Mesenchymal stem cell (in vitro differentiated cells and primary cell): ENCODE results near the gene MANEA.

Experiments used
- DNase-seq: peaks from one replicate; pipeline ENCODE4 v3.0.0-alpha.2; 2013
- H2AFZ ChIP-seq: one replicate; pipeline ENCODE4 v1.6.1; 2013; ENCODE audit warnings: low read depth, mild to moderate bottlenecking, control low read depth, inconsistent platforms, low read length, moderate library complexity
- H2AK5ac ChIP-seq: 2 replicates; pipeline ENCODE4 v1.6.1; 2013; ENCODE audit warnings: low read length, moderate library complexity, mild to moderate bottlenecking, inconsistent platforms; ENCODE audit not compliant: severe bottlenecking
- H2BK120ac ChIP-seq: one replicate; pipeline ENCODE4 v1.6.1; 2013; ENCODE audit warnings: low read depth, mild to moderate bottlenecking, inconsistent platforms, low read length, moderate library complexity
- H2BK12ac ChIP-seq, 2 experiments: one replicate each; pipeline ENCODE4 v1.6.1; 2013; ENCODE audit warnings: inconsistent platforms in 2 of 2, low read length in 2 of 2, mild to moderate bottlenecking in 2 of 2, moderate library complexity in 2 of 2, control low read depth in 1 of 2
- H2BK15ac ChIP-seq: one replicate; pipeline ENCODE4 v1.6.1; 2013; ENCODE audit warnings: mild to moderate bottlenecking, low read depth, inconsistent platforms; ENCODE audit not compliant: poor library complexity, severe bottlenecking
- H2BK5ac ChIP-seq: 2 replicates; pipeline ENCODE4 v1.6.1; 2013; ENCODE audit warnings: low read depth, mild to moderate bottlenecking, low read length, control low read depth, inconsistent platforms; ENCODE audit not compliant: poor library complexity, severe bottlenecking
- H3K14ac ChIP-seq, 2 experiments: one replicate each; pipeline ENCODE4 v1.6.1; 2013; ENCODE audit warnings: inconsistent platforms in 2 of 2, low read length in 2 of 2, control low read depth in 1 of 2, mild to moderate bottlenecking in 1 of 2, moderate library complexity in 1 of 2
- H3K18ac ChIP-seq, 2 experiments: one replicate each; pipeline ENCODE4 v1.6.1; 2013; ENCODE audit warnings: inconsistent platforms in 2 of 2, low read length in 2 of 2, control low read depth in 1 of 2, low read depth in 1 of 2, mild to moderate bottlenecking in 1 of 2
- H3K23ac ChIP-seq, 2 experiments: one replicate each; pipeline ENCODE4 v1.6.1; 2013; ENCODE audit warnings: inconsistent platforms in 2 of 2, low read length in 2 of 2, mild to moderate bottlenecking in 2 of 2, moderate library complexity in 2 of 2, control low read depth in 1 of 2
- H3K27ac ChIP-seq: 2 replicates; pipeline ENCODE4 v1.5.1; 2013; ENCODE audit warnings: mild to moderate bottlenecking, moderate library complexity, low read length, control low read depth, inconsistent platforms; ENCODE audit not compliant: poor library complexity, severe bottlenecking
- H3K27me3 ChIP-seq, 2 experiments: 2 replicates each; pipeline versions ENCODE4 v1.6.1 to v1.7.0; 2013; ENCODE audit warnings: low read length in 2 of 2, mild to moderate bottlenecking in 2 of 2, moderate library complexity in 2 of 2, control low read depth in 1 of 2, inconsistent platforms in 1 of 2; ENCODE audit not compliant: control insufficient read depth in 1 of 2, insufficient read depth in 1 of 2
- H3K36me3 ChIP-seq, 2 experiments: 2 replicates each; pipeline versions ENCODE4 v1.6.1 to v1.7.0; 2013; ENCODE audit warnings: low read length in 2 of 2, control low read depth in 1 of 2, inconsistent platforms in 1 of 2, low read depth in 1 of 2, mild to moderate bottlenecking in 1 of 2; ENCODE audit not compliant: insufficient read depth in 2 of 2, control insufficient read depth in 1 of 2
- H3K4ac ChIP-seq, 2 experiments: one replicate each; pipeline ENCODE4 v1.6.1; 2013; ENCODE audit warnings: inconsistent platforms in 2 of 2, low read length in 2 of 2, mild to moderate bottlenecking in 2 of 2, moderate library complexity in 2 of 2, control low read depth in 1 of 2, low read depth in 1 of 2
- H3K4me1 ChIP-seq: 2 replicates; pipeline ENCODE4 v1.6.1; 2013; ENCODE audit warnings: low read depth, low read length, control low read depth; ENCODE audit not compliant: control insufficient read depth, insufficient read depth
- H3K4me2 ChIP-seq: 2 replicates; pipeline ENCODE4 v1.6.1; 2013; ENCODE audit warnings: low read length, mild to moderate bottlenecking, inconsistent platforms; ENCODE audit not compliant: poor library complexity, severe bottlenecking
- H3K4me3 ChIP-seq, 2 experiments: 2 replicates each; pipeline versions ENCODE4 v1.5.1 to v1.7.0; 2013; ENCODE audit warnings: low read length in 2 of 2, mild to moderate bottlenecking in 2 of 2, control low read depth in 1 of 2, low read depth in 1 of 2; ENCODE audit not compliant: insufficient read depth in 1 of 2
- H3K79me1 ChIP-seq: replicated peaks from 2 replicates; pipeline ENCODE4 v1.6.1; 2013; ENCODE audit warnings: mild to moderate bottlenecking, control low read depth, low read length, inconsistent platforms; ENCODE audit not compliant: poor library complexity, severe bottlenecking
- H3K9ac ChIP-seq: 2 replicates; pipeline ENCODE4 v1.7.0; 2013; ENCODE audit warnings: mild to moderate bottlenecking, low read length, moderate library complexity
- H3K9me3 ChIP-seq: 2 replicates; pipeline ENCODE4 v1.7.0; 2013; ENCODE audit warnings: mild to moderate bottlenecking, low read length; ENCODE audit not compliant: control insufficient read depth
- H4K8ac ChIP-seq: one replicate; pipeline ENCODE4 v1.6.1; 2013; ENCODE audit warnings: inconsistent platforms, mild to moderate bottlenecking, low read length, moderate library complexity
- H4K91ac ChIP-seq: one replicate; pipeline ENCODE4 v1.6.1; 2013; ENCODE audit warnings: mild to moderate bottlenecking, low read length, inconsistent platforms
- WGBS: methylation state at CpG from one replicate; pipeline ENCODE4 v1.1.7; 2013; ENCODE audit warnings: mixed read lengths; 5-methylcytosine and 5-hydroxymethylcytosine counted together

Gene MANEA

DNA sequence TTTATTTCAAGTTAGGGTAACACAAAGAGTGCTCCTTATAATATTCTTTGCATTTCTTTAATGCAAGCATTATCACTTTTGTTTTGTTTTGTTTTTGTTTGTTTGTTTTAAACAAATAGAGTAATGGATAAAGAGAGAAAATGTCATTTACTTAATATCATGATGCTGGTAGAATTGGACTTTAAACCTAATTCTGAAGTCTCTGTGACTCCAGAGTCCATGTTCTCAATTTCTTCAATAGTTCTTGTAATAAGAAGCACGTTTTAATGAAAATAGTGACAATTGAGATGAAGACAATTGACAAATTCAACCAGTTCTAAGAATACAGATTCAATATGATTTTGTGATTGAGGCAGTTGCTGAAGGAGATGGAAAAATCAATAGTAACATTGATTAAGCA, 30.3 kb upstream of the MANEA start:
- H2BK5ac ChIP-seq, result no peak overlapping the region
- no peak for DNase-seq
- H2BK15ac ChIP-seq, result no peak overlapping the region

GRCh38 chr6:95548188-95548786, 29.0 kb upstream of the MANEA start:
- H3K79me1 ChIP-seq, result no peaks in the 10 kb centered on the region
- no peak overlapping the region for H3K4me2 ChIP-seq
- 90% methylated on average over 3 of the region's 3 CpGs for WGBS
- H3K4ac ChIP-seq, result no peak overlapping the region
- no peak overlapping the region for H3K18ac ChIP-seq
- H3K4me3 ChIP-seq, result no peak overlapping the region
- no peak overlapping the region for H4K91ac ChIP-seq
- no peak overlapping the region for H3K14ac ChIP-seq
- no peak overlapping the region for H3K23ac ChIP-seq
- H3K9me3 ChIP-seq, result no peaks in the 10 kb centered on the region
- no peak overlapping the region for H2BK120ac ChIP-seq
- no peak overlapping the region for H2BK12ac ChIP-seq
- no peak overlapping the region for H4K8ac ChIP-seq
- peaks cover 0 to 4% of the 10 kb centered on the region in 2 experiments for H3K27me3 ChIP-seq
- H3K4me1 ChIP-seq, result no peaks in the 10 kb centered on the region
- H3K36me3 ChIP-seq, result no peaks in the 10 kb centered on the region
- DNase-seq, result no peak
- H2AFZ ChIP-seq, result no peak overlapping the region
- H3K9ac ChIP-seq, result no peak overlapping the region
- H2BK5ac ChIP-seq, result no peak overlapping the region
- no peak overlapping the region for H3K27ac ChIP-seq
- no peak overlapping the region for H2AK5ac ChIP-seq
- no peak overlapping the region for H2BK15ac ChIP-seq

More for the DNA sequence above, 30.3 kb upstream of the MANEA start:
- H3K4me3 ChIP-seq, result no peak overlapping the region
- H3K9ac ChIP-seq, result no peak overlapping the region
- H4K8ac ChIP-seq, result no peak overlapping the region
- no peak overlapping the region for H2BK12ac ChIP-seq
- H2AFZ ChIP-seq, result no peak overlapping the region
- H3K23ac ChIP-seq, result no peak overlapping the region
- WGBS, result no CpG with 5 or more reads among the region's 1 CpG
- H2BK120ac ChIP-seq, result no peak overlapping the region
- no peaks in the 10 kb centered on the region for H3K4me1 ChIP-seq
- H3K4me2 ChIP-seq, result no peak overlapping the region
- H3K9me3 ChIP-seq, result no peaks in the 10 kb centered on the region
- no peak overlapping the region for H3K14ac ChIP-seq
- H3K36me3 ChIP-seq, result no peaks in the 10 kb centered on the region
- H4K91ac ChIP-seq, result no peak overlapping the region
- H3K79me1 ChIP-seq, result no peaks in the 10 kb centered on the region
- no peak overlapping the region for H2AK5ac ChIP-seq
- peaks cover 0 to 4% of the 10 kb centered on the region in 2 experiments for H3K27me3 ChIP-seq
- H3K4ac ChIP-seq, result no peak overlapping the region
- H3K18ac ChIP-seq, result no peak overlapping the region
- no peak overlapping the region for H3K27ac ChIP-seq

- H3K23ac ChIP-seq, result no peak overlapping the region
- no peak overlapping the region for H3K4ac ChIP-seq
- DNase-seq, result no peak
- no peaks in the 10 kb centered on the region for H3K27me3 ChIP-seq
- no peak overlapping the region for H3K27ac ChIP-seq
- H3K14ac ChIP-seq, result no peak overlapping the region
- H3K36me3 ChIP-seq, result no peaks in the 10 kb centered on the region
- no peak overlapping the region for H2BK5ac ChIP-seq
- H4K91ac ChIP-seq, result no peak overlapping the region
- H2BK15ac ChIP-seq, result no peak overlapping the region
- H2BK12ac ChIP-seq, result no peak overlapping the region
- H2BK120ac ChIP-seq, result no peak overlapping the region
- no peaks in the 10 kb centered on the region for H3K9me3 ChIP-seq
- H3K4me2 ChIP-seq, result no peak overlapping the region
- H3K79me1 ChIP-seq, result no peaks in the 10 kb centered on the region
- 91% methylated on average over 5 of the region's 5 CpGs for WGBS
- no peak overlapping the region for H2AFZ ChIP-seq
- H2AK5ac ChIP-seq, result no peak overlapping the region
- no peak overlapping the region for H3K4me3 ChIP-seq
- no peak overlapping the region for H3K18ac ChIP-seq
- no peaks in the 10 kb centered on the region for H3K4me1 ChIP-seq
- H4K8ac ChIP-seq, result no peak overlapping the region
- no peak overlapping the region for H3K9ac ChIP-seq
Measured at GRCh38 chr6:95551678-95552324, 25.5 kb upstream of the MANEA start.

DNA sequence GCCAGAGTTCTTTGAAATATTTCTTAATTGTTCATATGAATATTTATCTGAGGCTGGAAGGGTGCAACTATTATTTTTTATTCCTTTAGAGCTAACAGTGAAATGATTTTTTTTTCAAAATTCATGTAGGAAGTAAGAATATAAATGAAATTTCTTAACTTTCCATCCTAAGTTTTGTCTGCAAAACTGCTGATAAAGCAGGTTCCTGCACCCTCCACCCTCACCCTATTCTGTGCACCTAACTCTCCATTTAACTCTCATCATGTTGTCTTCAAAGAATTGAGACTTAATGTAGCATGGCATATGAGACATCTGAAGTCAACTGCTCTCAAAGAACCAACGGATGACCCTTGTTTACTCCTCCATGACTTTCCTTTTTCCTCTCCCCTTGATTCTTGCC, 23.5 kb upstream of the MANEA start:
- Histone ChIP-seq H3K4me3 (no peak overlapping the region), H2AFZ (no peak overlapping the region), H2BK15ac (no peak overlapping the region)

More for the DNA sequence above, 23.5 kb upstream of the MANEA start:
- no peaks in the 10 kb centered on the region for H3K79me1 ChIP-seq
- H3K27ac ChIP-seq, result no peak overlapping the region
- no peak overlapping the region for H4K8ac ChIP-seq
- H3K4ac ChIP-seq, result no peak overlapping the region
- no peak overlapping the region for H3K14ac ChIP-seq
- WGBS, result 80% methylated on average over 1 of the region's 1 CpG
- no peak overlapping the region for H2BK12ac ChIP-seq
- H2BK5ac ChIP-seq, result no peak overlapping the region
- no peak overlapping the region for H4K91ac ChIP-seq
- H2BK120ac ChIP-seq, result no peak overlapping the region
- no peak overlapping the region for H3K4me2 ChIP-seq
- DNase-seq, result no peak
- no peaks in the 10 kb centered on the region for H3K27me3 ChIP-seq
- H2AK5ac ChIP-seq, result no peak overlapping the region
- no peak overlapping the region for H3K9ac ChIP-seq
- no peaks in the 10 kb centered on the region for H3K36me3 ChIP-seq
- no peaks in the 10 kb centered on the region for H3K4me1 ChIP-seq
- no peaks in the 10 kb centered on the region for H3K9me3 ChIP-seq
- H3K23ac ChIP-seq, result no peak overlapping the region
- H3K18ac ChIP-seq, result no peak overlapping the region
